GM06990 (cell line): Measurements from ENCODE around the gene TDRD1.

Experiments
- DNase-seq: peaks from one replicate; pipeline ENCODE4 v3.0.0-alpha.2; 2011; ENCODE audit not compliant: insufficient read length; ENCODE audit errors: extremely low read depth
- H3K27me3 ChIP-seq: replicated peaks from 2 replicates; pipeline ENCODE4 v1.6.0; 2011; ENCODE audit warnings: low read length; ENCODE audit not compliant: control insufficient read depth, insufficient read depth
- H3K36me3 ChIP-seq: 2 replicates; pipeline ENCODE4 v1.5.1; 2011; ENCODE audit warnings: low read length; ENCODE audit not compliant: control insufficient read depth, insufficient read depth
- H3K4me3 ChIP-seq: replicated peaks from 2 replicates; pipeline ENCODE4 v1.5.1; 2011; ENCODE audit warnings: low read depth, mild to moderate bottlenecking, control low read depth, low read length
- CTCF ChIP-seq: IDR thresholded peaks from 2 replicates; pipeline ENCODE4 v1.5.1; 2011; ENCODE audit warnings: low read length, control low read depth, mild to moderate bottlenecking, inconsistent platforms; ENCODE audit not compliant: insufficient read depth, poor library complexity, severe bottlenecking

TDRD1 gene

GRCh38 chr10:114206902-114207301 is 27.7 kb downstream of the TDRD1 start:
- H3K36me3 ChIP-seq: no peaks in the 10 kb centered on the region
- DNase-seq: no peak
- H3K4me3 ChIP-seq: no peak overlapping the region
- no peaks in the 10 kb centered on the region for H3K27me3 ChIP-seq
- no peak for TF ChIP-seq CTCF

DNA sequence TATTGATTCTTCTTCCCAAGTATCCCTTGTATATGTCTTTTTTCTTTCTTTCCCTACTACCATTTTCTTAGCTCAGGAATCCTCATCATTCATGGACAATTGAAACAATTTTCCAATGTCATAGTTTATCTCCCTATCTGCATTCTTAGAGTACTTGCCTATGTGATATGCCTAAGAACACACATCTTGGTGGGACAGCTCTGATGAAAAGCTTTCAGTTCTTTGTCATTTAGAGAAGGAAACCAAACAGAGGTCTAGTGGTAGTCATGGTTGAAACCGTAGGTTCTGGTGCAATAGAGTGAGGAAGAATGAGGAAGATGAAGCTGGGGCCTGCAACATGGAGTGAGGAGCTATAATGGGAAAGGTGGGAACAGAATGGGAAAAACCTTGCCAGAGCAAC is 28.2 kb downstream of the TDRD1 start:
- Histone ChIP-seq H3K36me3 (no peaks in the 10 kb centered on the region), H3K4me3 (no peak overlapping the region), H3K27me3 (no peaks in the 10 kb centered on the region)
- DNase-seq: no peak
- no peak for TF ChIP-seq CTCF

- H3K27me3 ChIP-seq: no peaks in the 10 kb centered on the region
- no peaks in the 10 kb centered on the region for H3K36me3 ChIP-seq
- no peak overlapping the region for H3K4me3 ChIP-seq
- no peak for DNase-seq
- TF ChIP-seq CTCF: no peak
Measured at GRCh38 chr10:114208351-114208750, 29.2 kb downstream of the TDRD1 start.

- no peak for TF ChIP-seq CTCF
- Histone ChIP-seq H3K36me3 (no peaks in the 10 kb centered on the region), H3K4me3 (no peak overlapping the region), H3K27me3 (no peaks in the 10 kb centered on the region)
- no peak for DNase-seq
Measured at GRCh38 chr10:114212153-114212552, 33.0 kb downstream of the TDRD1 start.

DNA sequence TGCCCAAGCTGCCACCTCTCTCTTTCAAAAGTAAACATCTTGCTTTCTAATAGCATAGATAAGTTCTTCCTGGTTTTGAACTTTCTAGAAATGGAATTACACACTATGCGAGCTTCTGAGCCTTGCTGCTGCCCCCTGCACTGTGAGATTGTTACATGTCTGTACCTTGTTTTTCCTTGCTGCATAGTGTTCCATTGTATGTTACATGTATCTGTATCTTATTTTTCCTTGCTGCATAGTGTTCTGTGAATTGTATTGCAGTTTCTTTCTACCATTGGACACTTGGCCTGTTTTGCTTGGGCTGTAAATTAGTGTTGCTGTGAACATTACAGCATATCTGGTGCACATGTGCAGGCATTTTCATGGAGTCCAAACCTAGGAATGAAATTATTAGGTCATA is 35.9 kb downstream of the TDRD1 start:
- TF ChIP-seq CTCF: no peak
- no peak for DNase-seq
- H3K36me3 ChIP-seq: no peaks in the 10 kb centered on the region

GRCh38 chr10:114220281-114220680 is 41.1 kb downstream of the TDRD1 start:
- Histone ChIP-seq H3K4me3 (no peak overlapping the region), H3K36me3 (no peaks in the 10 kb centered on the region), H3K27me3 (no peaks in the 10 kb centered on the region)
- no peak for DNase-seq
- TF ChIP-seq CTCF: no peak

More for the DNA sequence above, 35.9 kb downstream of the TDRD1 start:
- Histone ChIP-seq H3K4me3 (no peak overlapping the region), H3K27me3 (no peaks in the 10 kb centered on the region)
